WI38 (cell line): ENCODE results near the gene LYRM9.
"Not testable (repeated sequence)": the region's sequence is repeated elsewhere in the genome, so short reads cannot be mapped to it uniquely, and the experiment has no call there.

Source experiments
- H3K4me3 ChIP-seq: 2 replicates; pipeline ENCODE4 v1.5.1; 2011; ENCODE audit warnings: low read depth, mild to moderate bottlenecking, control low read depth, low read length
- TF ChIP-seq, protein P1 (sequence below): IDR thresholded peaks from 2 replicates; pipeline ENCODE4 v1.5.1; 2012; ENCODE audit warnings: low read depth, mild to moderate bottlenecking, control low read depth, low read length

Gene LYRM9

DNA sequence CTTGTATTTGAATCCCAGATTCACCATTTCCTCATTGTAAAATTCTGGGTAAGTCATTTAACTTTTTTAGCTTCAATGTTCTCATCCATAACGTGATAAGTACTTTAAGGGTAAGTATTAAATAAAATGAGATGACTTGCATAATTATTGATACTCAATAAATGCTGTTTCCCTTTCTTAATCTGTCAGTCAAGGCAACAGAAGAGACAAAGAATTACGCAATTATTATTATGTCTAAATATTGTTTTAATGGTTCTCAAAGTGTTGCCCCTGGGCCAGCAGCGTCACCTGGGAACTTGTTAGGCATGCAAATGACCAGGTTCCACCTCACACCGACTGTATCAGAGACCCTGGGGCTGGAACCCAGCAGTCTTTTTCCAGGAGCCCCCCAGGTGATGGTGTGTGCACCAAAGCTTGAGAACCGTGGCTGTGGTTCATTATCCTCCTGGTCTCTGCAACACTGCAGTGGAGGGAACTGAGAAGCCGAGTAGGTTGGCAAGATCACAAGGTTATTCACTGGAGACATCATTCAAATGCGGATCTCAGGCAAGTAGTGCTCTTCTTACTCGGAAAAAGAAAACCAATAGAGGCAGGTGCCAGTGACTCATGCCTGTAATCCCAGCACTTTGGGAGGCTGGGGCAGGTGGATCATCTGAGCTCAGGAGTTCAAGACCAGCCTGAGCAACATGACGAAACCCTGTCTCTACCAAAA is 43.5 kb downstream of the LYRM9 start:
- TF ChIP-seq, protein P1, sequence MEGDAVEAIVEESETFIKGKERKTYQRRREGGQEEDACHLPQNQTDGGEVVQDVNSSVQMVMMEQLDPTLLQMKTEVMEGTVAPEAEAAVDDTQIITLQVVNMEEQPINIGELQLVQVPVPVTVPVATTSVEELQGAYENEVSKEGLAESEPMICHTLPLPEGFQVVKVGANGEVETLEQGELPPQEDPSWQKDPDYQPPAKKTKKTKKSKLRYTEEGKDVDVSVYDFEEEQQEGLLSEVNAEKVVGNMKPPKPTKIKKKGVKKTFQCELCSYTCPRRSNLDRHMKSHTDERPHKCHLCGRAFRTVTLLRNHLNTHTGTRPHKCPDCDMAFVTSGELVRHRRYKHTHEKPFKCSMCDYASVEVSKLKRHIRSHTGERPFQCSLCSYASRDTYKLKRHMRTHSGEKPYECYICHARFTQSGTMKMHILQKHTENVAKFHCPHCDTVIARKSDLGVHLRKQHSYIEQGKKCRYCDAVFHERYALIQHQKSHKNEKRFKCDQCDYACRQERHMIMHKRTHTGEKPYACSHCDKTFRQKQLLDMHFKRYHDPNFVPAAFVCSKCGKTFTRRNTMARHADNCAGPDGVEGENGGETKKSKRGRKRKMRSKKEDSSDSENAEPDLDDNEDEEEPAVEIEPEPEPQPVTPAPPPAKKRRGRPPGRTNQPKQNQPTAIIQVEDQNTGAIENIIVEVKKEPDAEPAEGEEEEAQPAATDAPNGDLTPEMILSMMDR: no peak
- H3K4me3 ChIP-seq: no peak overlapping the region

DNA sequence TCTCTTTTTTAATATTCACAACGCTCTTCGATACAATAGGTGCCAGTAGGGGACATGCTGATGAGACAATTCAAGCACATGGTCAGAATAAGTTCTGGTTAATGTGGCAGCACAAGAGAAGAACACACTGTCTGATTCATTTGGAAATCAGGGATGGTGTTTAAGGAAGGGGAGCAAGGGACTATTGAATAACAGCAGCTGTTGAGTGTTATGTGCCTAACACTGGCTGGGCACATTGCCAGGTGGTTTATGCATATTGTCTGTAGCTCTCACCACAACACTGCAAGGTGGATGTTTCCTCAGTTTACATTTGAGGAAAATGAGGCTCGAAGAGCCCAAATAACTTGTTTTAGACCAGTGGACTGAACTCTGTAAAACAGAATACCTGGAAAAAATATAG is 44.2 kb downstream of the LYRM9 start:
- H3K4me3 ChIP-seq: no peak overlapping the region
- TF ChIP-seq, protein P1: no peak

DNA sequence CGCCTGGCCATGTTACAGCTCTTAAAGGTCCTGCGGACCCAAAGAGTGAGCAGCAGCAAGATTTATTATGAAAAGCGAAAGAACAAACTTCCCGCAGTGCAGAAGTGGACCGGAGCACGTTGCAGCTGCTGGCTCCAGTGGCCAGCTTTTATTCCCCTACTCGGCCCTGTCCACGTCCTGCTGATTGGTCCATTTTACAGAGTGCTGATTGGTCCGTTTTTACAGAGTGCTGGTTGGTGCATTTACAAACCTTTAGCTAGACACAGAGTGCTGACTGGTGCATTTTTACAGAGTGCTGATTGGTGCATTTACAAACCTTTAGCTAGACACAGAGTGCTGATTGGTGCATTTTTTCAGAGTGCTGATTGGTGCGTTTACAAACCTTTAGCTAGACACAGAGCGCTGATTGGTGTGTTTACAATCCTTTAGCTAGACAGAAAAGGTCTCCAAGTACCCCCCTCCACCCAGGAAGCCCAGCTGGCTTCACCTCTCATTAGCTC is 46.3 kb downstream of the LYRM9 start:
- H3K4me3 ChIP-seq: not testable (repeated sequence)

DNA sequence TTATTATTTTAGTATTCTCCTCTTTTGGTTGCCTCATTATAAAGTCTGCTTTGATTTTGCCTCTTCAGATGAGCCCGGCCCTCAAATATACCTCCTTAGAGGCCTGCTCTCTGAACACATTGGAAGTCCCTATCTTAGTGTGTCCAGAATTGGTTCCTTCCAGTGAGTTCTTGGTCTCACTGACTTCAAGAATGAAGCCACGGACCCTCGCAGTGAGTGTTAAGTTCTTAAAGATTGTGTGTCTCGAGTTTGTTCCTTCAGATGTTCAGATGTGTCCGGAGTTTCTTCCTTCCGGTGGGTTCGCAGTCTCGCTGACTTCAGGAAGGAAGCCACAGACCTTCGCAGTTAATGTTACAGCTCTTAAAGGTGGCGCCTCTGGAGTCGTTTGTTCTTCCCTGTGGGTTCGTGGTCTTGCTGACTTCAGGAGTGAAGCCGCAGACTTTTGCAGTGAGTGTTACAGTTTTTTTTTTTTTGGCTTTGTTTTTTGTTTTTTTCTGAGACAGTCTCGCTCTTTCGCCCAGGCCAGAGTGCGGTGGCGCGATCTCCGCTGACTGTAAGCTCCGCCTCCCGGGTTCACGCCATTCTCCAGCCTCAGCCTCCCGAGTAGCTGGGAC is 47.0 kb downstream of the LYRM9 start:
- H3K4me3 ChIP-seq: no peak overlapping the region
- TF ChIP-seq, protein P1: no peak

DNA sequence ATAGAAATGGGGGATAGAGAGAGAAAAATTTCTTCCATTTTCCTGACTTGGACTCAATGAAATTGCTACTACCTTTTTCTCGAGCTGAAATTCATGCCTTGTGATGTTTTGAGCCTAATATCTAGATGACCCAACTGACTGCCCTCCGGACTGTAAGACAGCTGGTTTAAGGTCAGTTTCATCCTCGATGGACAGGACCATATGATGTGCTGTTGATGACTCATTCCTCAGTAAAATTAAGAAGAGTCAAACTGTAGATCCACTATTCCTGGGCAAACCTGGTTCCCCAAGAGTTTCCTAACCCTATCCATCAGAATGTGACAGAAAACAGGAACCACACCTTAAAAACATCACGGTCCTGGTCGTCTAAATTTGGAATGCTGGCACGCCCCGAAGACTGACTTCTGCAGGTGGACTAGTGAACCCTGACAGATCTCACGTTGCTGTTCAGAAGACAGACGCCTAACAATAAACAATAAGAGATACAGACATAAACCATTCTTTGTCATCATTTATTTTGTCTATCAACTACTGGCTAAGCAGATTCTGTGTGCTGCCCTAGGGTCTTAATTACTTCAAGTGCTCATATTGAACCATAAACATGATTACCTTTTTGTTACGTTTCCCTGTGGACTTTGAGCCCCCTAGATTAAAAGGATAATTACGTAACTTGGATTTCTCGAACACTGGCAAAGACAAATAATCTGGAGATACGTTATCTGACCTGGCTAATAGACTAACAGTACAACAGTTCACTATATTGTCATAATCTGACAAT is 47.7 kb downstream of the LYRM9 start:
- no peak overlapping the region for H3K4me3 ChIP-seq

DNA sequence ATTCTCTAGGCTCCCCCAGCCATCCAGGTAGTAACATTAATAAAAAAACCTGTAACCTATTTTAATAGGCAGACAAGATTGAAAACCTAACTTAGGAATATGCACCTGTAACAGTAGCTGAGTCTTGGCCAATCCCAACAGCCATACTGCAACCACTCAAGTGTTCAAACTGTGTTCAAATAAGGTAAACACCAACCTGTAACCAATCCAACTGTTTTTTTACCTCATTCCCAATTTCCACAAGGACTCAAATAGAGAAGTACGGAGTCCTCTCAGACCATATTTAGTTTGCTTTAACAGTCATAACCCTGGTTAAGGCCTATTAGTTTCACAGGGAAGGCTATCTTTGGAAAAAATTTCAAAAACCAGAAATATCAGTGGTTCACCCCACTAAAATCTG is 52.5 kb downstream of the LYRM9 start:
- TF ChIP-seq, protein P1: no peak
- no peak overlapping the region for H3K4me3 ChIP-seq

More for the DNA sequence above, 47.7 kb downstream of the LYRM9 start:
- TF ChIP-seq, protein P1: no peak

DNA sequence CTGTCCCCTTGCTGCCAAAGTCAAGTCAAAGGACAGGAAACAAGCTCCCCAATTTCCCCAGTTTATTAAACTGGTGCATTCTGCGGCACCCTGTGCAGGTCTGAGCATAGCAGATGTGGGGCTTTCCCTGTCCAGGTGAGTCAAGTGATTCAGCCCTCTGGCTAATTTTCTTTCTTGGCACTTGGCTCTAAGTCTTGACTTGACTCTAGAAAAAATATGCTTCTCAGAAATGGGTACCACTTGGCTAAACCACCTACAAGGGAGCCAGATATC is 52.8 kb downstream of the LYRM9 start:
- not testable (repeated sequence) for H3K4me3 ChIP-seq

DNA sequence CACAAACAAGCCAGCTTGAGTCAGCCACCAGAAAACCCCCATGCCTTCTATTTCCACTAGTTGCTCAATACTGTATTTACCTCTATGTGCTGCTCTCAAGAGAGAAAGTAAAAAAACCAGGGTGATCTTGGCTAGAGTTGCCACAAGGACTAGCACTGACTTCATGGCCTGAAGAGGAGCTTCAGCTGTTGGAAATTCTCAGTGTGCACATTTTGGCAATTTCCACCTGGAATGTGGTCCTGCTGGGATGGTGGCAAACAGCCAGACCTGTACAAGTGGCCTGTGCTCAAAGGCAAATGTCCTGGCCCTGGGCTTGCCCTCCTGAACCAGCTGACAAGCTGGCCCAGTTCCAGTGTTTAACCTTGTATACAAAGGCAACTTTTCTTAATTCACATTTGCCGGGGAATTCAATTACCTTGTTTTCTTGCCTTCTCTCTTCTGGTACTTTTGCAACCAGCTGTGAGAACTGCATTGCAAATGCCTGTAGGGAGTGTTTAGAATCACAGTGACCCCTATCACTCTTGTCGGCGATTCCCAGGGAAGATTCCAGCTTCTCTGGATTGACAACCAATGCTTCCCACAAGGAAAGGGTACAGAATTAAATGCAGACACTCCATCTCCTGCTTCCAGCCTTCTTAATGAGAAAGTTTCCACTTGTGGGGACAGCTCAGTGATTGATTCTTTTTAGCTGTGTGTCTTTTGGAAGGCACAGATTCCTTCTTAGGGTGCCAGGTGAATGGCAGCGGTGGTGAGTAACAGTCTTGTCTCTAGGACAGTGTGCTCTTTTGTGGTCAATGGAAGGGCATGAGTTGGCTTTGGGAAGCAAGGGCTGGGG is 53.4 kb downstream of the LYRM9 start:
- H3K4me3 ChIP-seq: not testable (repeated sequence)

DNA sequence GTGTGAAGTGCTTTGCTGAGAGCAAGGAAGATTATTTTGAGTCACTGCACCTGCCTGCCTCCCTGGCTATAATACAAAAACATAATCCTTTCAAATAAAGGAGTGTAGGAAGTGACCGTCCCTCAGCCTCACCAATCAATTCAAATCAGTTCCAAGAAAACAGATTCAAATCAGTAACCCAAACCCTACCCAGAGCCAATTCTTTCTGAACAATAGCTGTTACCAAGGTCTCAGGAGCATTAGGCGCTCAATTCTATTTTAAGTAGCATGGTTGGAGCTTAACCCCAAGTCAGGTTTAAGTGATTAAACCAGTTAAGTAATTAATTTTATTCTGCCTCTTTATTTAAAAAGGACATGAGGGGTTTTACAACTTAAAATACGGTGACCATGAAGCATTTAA is 54.6 kb downstream of the LYRM9 start:
- H3K4me3 ChIP-seq: not testable (repeated sequence)

DNA sequence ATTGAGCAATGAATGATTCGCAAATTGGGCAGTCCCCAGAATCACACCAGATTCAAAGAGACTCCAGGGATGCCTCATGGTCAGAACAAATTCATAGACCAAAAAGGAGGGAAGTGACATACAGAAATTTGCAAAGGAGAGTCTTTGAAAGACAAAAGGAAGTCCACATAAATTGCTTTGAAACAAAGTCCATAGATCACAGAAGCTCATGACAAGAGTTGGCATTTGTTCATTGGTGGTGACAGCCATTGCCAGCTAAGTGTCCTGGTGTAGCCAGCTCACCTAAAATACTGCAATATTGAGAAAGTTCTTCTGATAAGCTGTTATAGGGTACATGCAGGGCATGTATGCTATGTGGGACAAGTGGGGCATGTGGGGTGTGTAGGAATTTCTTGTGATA is 55.4 kb downstream of the LYRM9 start:
- H3K4me3 ChIP-seq: not testable (repeated sequence)
